K562 (cell line): ENCODE results near the gene PNPLA7. TPM values are rescaled to one million over a fixed set of nuclear protein-coding genes. Genes with fewer than 3 reads are reported as not detected.

Source experiments
- ASH1L ChIP-seq: fragments of 450-650 bp; IDR thresholded peaks from 2 replicates; pipeline ENCODE4 v1.6.1; 2018; ENCODE audit warnings: borderline replicate concordance, mild to moderate bottlenecking, low read depth; ENCODE audit not compliant: partially characterized antibody
- CCAR2 ChIP-seq: fragments of 200-400 bp; formaldehyde crosslinking; IDR thresholded peaks from 2 replicates; pipeline ENCODE4 v1.6.1; 2017; ENCODE audit warnings: mild to moderate bottlenecking, low read depth, low read length
- DLX4 ChIP-seq: fragments of 250-450 bp; sonication (Bioruptor Pico); IDR thresholded peaks from 2 replicates; pipeline ENCODE4 v1.6.1; 2021; ENCODE audit warnings: mild to moderate bottlenecking
- ELF2 ChIP-seq: fragments of 250-450 bp; sonication (Bioruptor Pico); IDR thresholded peaks from 2 replicates; pipeline ENCODE4 v1.5.0; 2021; ENCODE audit warnings: mild to moderate bottlenecking
- GABPA ChIP-seq: fragments of 200-800 bp; sonication (Bioruptor generic); conservative IDR thresholded peaks from 2 replicates; pipeline ENCODE4 v1.6.1; 2016; ENCODE audit warnings: low read depth, missing genetic modification characterization, missing compliant biosample characterization
- HCFC1 ChIP-seq: IDR thresholded peaks from 2 replicates; pipeline ENCODE4 v1.6.1; 2012; ENCODE audit warnings: low read depth, low read length, improper control_type of control experiment
- L3MBTL2 ChIP-seq: fragments of 450-650 bp; IDR thresholded peaks from 2 replicates; pipeline ENCODE4 v1.6.1; 2016; ENCODE audit warnings: mild to moderate bottlenecking, moderate library complexity
- MAZ ChIP-seq, 2 experiments: fragments of 450-650 bp in 1 of 2; sonication (generic) in 1 of 2; formaldehyde crosslinking; IDR thresholded peaks in 1 of 2; conservative IDR thresholded peaks in 1 of 2; 2 replicates each; pipeline versions ENCODE4 v1.4.0 to v1.5.0; 2020; ENCODE audit warnings: mild to moderate bottlenecking in 1 of 2, missing genetic modification reagents in 1 of 2
- RBM25 ChIP-seq: fragments of 200-400 bp; formaldehyde crosslinking; IDR thresholded peaks from 2 replicates; pipeline ENCODE4 v1.6.1; 2018; ENCODE audit warnings: low read length, low read depth, moderate library complexity; ENCODE audit not compliant: severe bottlenecking
- REST ChIP-seq, 2 experiments: fragments of 450-650 bp; formaldehyde crosslinking in 1 of 2; IDR thresholded peaks; 2 replicates each; pipeline versions ENCODE4 v1.4.0 to v1.6.1; 2014 to 2020; ENCODE audit warnings: mild to moderate bottlenecking in 2 of 2, borderline replicate concordance in 1 of 2, low read depth in 1 of 2
- RNF2 ChIP-seq: sonication (generic); IDR thresholded peaks from 2 replicates; pipeline ENCODE4 v1.6.1; 2016
- SMAD4 ChIP-seq: fragments of 250-450 bp; sonication (Bioruptor Pico); conservative IDR thresholded peaks from 2 replicates; pipeline ENCODE4 v1.8.0; 2021; ENCODE audit warnings: inconsistent platforms, mild to moderate bottlenecking, moderate library complexity
- TEAD1 ChIP-seq, 2 experiments: fragments of 450-650 bp in 1 of 2; sonication (generic) in 1 of 2; formaldehyde crosslinking; IDR thresholded peaks; 2 replicates each; pipeline versions ENCODE4 v1.4.0 to v1.8.0; 2020 to 2022; ENCODE audit warnings: mild to moderate bottlenecking in 2 of 2, missing genetic modification reagents in 1 of 2
- XRCC3 ChIP-seq: fragments of 450-650 bp; IDR thresholded peaks from 2 replicates; pipeline ENCODE4 v1.6.1; 2017; ENCODE audit warnings: mild to moderate bottlenecking, moderate library complexity
- ZBTB12 ChIP-seq: fragments of 250-450 bp; sonication (Bioruptor Pico); IDR thresholded peaks from 2 replicates; pipeline ENCODE4 v1.4.0; 2020
- ZNF347 ChIP-seq: fragments of 450-650 bp; formaldehyde crosslinking; IDR thresholded peaks from 2 replicates; pipeline ENCODE4 v1.4.0; 2020; ENCODE audit warnings: low read depth, mild to moderate bottlenecking, moderate library complexity
- polyA plus RNA-seq, 8 experiments: library from polyadenylated mRNA; depleted of rRNA in 4 of 8; stranded (reverse) in 5 of 8; unstranded in 3 of 8; fragments of >200 nt; fragmentation: Nextera tagmentation in 2 of 8; fragmentation: Illumina TruSeq in 1 of 8; extraction: Ambion mirVana in 2 of 8; extraction: Trizol in 1 of 8; gene quantifications; 2 replicates each; pipeline versions ENCODE4 v1.2.1 to v1.2.3, GENCODE V29; 2011 to 2014; ENCODE audit warnings: inconsistent platforms in 1 of 8, missing spikeins in 1 of 8
- total RNA-seq, 7 experiments: library from RNA; depleted of rRNA in 6 of 7; stranded (reverse); fragments of >200 nt in 6 of 7; fragmentation: Illumina TruSeq in 2 of 7; extraction: Trizol in 2 of 7; gene quantifications; 2 replicates each; pipeline versions ENCODE4 v1.2.1 to v1.2.3, GENCODE V29; 2011 to 2021; ENCODE audit warnings: low replicate concordance in 1 of 7

PNPLA7 gene
- total and polyA plus RNA-seq, 9 of the 15 experiments (the other 6 are each of a cell fraction or from before 2014, with no cell fraction given) = 0.01 to 0.85 (median 0.19) TPM; not detected in 1

- peak; percentile 43; the same call in 1 of the 2 replicates for TF ChIP-seq REST (IDR thresholded peaks at IDR 0.05; ENCODE audit: borderline replicate concordance)
- no peak for TF ChIP-seq REST (CRISPR knock-in tag; IDR thresholded peaks at IDR 0.05; ENCODE audit: low read depth)
- TF ChIP-seq SMAD4 = peak; percentile 58
- TF ChIP-seq ZNF347 (CRISPR knock-in tag) = no peak
- TF ChIP-seq ELF2 (CRISPR knock-in tag) = no peak; the same call in 1 of the 2 replicates
- 0 out of 2 replicates have a peak, but pooled peaks have one; percentile 6 for TF ChIP-seq RNF2
- peak; percentile 100 for TF ChIP-seq RBM25
- TF ChIP-seq TEAD1 (CRISPR knock-in tag; IDR thresholded peaks at IDR 0.05) = peak in 1 of 2 experiments; percentile 69; a peak in 1 of 4 replicates
- peak; percentile 75 for TF ChIP-seq ASH1L
- TF ChIP-seq L3MBTL2 = peak; percentile 56; the same call in 1 of the 2 replicates
- no peak for TF ChIP-seq XRCC3
- no peak for TF ChIP-seq ZBTB12 (CRISPR knock-in tag)
- TF ChIP-seq CCAR2 = no peak
- peak; percentile 62 for TF ChIP-seq HCFC1
- TF ChIP-seq MAZ (CRISPR knock-in tag; conservative IDR thresholded peaks at IDR 0.05 in 1 of 2, IDR thresholded peaks at IDR 0.05 in 1 of 2) = peak; percentile 67 to 74; a peak in 3 of 4 replicates
- TF ChIP-seq DLX4 = no peak
- peak; percentile 30; the same call in 1 of the 2 replicates for TF ChIP-seq GABPA
Observed at GRCh38 chr9:137551264-137552021, 1.2 kb upstream of the PNPLA7 start, which contains the start of gene MRPL41 (continued).
